SK-N-DZ (cell line): Measurements from ENCODE around the gene ZFAND2A. TPM values are rescaled to one million over a fixed set of nuclear protein-coding genes. Genes with fewer than 3 reads are reported as not detected.
"Not testable (repeated sequence)": the region's sequence is repeated elsewhere in the genome, so short reads cannot be mapped to it uniquely, and the experiment has no call there.

Source experiments
- DNase-seq: peaks from one replicate; pipeline ENCODE4 v3.0.0-alpha.2; 2015; ENCODE audit warnings: low spot score
- polyA plus RNA-seq, 2 experiments: library from polyadenylated mRNA; depleted of rRNA; stranded (reverse); fragments of >200 nt; gene quantifications; 2 replicates each; pipeline ENCODE4 v1.2.3, GENCODE V29; 2014

The ZFAND2A gene, protein sequence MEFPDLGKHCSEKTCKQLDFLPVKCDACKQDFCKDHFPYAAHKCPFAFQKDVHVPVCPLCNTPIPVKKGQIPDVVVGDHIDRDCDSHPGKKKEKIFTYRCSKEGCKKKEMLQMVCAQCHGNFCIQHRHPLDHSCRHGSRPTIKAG
- polyA plus RNA-seq (2014; cell fraction: cytosol; rRNA removed): 19.3 and 25.0 TPM in 2 replicates
- polyA plus RNA-seq (2014; cell fraction: nucleus; rRNA removed): 16.4 and 26.1 TPM in 2 replicates

DNA sequence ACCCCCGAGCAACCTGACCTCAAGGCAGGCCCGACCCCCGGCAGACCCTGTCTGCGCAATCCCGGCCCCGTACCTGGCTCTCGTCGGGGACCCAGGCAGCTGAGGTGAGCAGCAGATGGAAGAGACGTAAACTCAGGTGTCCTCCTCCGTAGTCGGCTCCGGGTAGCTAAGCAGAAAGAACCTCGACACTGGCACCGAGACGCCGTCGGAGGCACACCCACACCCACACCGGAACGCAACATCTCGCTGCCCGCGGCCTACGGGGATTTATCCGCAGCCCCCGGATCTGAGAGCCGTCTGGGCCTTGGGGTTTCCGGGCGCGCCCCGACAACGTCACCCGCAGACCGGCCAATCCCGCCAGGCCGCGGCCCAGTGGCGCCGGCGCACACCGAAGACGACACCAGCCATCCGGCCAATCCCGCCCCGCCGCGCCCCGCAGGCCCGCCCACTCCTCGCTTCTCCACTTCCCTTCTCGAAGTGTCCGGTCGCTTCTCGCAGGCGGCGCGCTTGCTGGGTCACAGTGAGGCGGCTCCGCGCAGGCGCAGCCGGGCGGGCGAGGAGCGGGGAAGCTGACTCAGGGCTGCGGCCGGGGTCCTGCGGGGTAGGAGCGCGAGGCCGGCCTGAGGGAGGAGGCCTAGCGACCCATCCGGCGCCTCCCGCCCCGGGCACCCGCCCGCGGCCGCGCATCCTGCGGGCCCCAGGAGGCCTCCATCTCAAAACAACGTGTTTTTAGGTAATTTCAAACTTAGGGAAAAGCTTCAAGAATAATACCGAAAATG lies at the start of gene ZFAND2A:
Gene ZFAND2A (minus strand): TSS at position 306 of the 779 bp plus-strand sequence. CDS start 1,984 bp downstream, outside the sequence.
- peak; percentile 97 for DNase-seq

DNA sequence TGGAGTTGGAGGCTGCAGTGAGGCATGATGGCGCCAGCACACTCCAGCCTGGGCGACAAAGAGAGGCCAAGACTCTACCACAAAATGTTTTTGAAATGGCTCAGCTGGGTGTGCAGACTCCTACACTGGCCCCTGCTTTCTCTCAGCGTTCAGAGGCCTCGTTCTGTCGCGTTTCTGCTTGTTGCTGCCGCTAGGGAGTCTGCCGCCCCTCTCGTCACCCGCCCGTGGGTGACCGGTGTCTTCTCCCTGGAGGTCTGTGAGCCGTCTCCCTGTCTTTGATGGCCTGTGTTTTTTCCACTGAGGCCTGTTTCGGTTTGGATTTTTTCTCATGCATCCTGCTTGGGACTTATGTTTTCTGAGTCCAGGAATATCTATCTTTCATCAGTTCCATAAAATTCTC lies 49.1 kb upstream of the ZFAND2A start:
- no peak for DNase-seq

DNA sequence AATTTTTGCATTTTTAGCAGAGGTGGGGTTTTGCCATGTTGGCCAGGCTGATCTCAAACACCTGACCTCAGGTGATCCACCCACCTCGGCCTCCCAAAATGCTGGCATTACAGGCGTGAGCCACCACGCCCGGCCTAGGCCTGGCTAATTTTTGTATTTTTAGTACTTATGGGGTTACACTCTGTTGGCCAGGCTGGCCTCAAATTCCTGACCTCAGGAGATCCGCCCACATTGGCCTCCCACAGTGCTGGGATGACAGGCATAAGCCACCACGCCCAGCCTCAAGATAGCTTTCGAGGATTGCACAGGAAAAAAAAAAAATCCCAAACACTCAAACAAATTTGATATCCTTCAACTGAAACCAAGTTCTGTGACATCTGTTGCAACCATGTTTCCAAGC lies 45.7 kb upstream of the ZFAND2A start:
- not testable (repeated sequence) for DNase-seq

DNA sequence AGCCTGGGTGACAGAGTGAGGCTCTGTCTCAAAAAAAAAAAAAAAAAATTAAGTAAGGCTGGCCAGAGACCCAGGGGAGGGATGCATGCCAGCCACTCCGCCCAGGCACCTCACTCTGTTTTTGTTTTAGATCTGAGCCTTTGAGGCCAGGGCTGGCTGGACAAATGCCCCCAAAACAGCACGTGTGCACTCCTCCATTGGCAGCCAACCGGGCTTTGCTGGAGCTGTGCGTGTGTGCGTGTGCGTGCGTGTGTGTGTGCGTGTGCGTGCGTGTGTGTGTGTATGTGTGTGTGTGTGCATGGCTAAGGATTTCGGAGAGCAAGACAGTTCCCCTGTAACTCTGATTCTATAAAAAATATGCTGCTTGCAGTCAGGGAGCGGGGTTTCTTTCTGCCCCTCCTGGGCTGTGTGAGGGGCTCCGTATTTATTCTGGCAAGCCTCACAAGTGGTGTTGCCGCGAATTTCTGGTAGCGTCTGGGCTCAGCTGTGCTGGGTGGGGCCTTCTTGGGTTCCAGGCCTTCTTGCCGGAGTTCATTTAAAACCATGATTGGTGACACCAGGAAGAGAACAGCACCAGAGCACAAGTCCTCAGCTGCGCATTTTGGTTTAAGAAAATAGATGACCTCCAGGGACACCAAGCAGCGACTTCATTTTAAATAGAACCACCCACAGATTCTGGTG lies 44.6 kb upstream of the ZFAND2A start:
- no peak for DNase-seq

DNA sequence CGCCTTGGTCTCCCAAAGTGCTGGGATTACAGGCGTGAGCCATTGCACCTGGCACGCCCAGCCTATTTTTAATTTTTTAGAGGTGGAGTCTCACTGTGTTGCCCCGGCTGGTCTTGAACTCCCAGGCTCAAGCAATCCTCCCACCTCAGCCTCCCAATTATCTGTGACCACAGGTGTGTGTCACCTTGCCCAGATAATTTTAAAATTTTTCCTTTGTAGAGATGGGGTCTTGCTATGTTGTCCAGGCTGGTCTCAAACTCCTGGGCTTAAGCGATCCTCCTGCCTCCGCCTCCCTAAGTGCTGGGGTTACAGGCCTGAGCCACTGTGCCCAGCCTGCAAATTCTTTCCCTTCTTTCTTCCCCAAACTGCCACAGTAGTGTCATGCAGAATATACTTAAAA lies 42.9 kb upstream of the ZFAND2A start:
- not testable (repeated sequence) for DNase-seq

DNA sequence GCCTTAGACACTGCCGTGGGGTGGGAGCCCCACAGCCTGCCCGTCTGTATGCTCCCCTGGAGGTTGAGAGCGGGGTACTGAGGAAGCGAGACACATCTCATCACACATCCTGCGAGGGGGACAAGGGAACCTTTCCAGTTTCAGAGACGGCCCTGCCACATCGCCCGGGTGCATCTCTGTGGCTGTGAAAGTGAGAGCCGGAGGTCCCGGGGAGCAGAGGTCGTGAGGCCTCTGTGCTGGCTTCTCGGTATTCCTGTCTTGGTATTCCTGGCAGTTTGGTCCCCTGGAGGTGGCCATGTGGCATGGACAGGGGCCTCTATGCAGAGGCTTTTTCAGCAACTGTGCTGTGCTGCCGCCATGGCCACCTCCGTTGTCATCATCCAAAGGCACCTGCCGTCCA lies 41.9 kb upstream of the ZFAND2A start:
- DNase-seq: no peak

DNA sequence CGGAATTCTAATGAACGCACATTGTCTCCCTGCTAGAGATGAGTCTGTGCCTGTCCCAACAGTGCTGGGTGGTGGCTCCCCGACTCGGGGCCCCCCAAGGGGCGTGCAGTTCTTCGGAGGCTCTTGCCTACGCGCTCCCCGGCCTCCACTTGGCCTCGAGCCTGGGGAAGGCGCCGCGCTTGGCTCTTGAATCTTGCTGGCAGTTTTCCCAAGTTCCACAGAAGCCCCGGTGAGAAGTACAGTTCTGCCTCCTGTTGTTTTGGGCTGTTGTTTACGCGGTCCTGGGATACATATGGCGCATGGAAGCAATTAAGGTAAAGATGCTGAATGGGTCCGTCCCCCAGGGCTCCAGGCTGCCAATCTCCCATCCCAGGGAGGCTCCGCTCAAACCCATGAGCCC lies 40.0 kb upstream of the ZFAND2A start:
- DNase-seq: no peak

DNA sequence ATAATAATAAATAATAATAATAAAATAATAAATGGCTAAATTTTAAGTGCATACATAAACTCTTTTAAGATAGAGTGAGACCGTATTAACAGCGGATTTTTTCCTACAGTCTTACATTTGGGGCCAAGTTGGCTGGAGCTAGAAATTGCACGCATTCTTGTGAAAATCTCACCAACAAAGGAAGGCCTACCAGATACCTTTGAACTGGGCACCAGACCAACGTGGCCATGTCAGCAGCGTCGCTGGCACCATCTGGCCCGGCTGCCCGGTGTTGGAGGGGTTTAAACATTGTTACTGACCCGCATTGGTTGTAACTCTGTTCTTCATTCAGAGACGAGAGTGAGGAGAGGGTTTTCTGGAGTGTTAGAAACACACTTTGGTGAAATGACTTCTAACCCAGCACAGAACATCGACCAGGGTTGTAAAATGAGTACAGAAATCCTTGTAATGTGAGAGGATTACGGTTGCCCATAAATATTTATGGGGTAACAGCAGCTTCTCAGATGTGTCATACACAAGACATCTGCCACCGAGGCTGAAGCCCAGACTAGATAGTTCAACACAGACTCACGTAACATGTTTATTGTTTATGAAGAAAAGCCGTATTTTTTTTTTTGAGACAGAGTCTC lies 38.1 kb upstream of the ZFAND2A start:
- DNase-seq: no peak

DNA sequence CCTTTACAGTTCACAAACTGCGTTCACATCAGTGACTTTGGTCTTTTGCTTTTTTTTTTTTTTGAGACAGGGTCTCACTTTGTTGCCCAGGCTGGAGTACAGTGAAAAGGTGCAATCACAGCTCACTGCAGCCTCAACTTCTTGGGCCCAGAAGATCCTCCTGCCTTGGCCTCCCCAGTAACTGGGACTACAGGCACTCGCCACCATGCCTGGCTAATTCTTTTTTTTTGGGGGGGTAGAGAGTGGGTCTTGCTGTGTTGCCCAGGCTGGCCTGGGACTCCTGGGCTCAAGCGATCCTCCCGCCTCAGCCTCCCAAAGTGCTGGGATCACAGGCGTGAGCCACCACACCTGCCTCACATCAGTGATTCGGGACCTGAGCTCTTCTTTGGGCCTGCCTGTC lies 37.0 kb upstream of the ZFAND2A start:
- DNase-seq: no peak

DNA sequence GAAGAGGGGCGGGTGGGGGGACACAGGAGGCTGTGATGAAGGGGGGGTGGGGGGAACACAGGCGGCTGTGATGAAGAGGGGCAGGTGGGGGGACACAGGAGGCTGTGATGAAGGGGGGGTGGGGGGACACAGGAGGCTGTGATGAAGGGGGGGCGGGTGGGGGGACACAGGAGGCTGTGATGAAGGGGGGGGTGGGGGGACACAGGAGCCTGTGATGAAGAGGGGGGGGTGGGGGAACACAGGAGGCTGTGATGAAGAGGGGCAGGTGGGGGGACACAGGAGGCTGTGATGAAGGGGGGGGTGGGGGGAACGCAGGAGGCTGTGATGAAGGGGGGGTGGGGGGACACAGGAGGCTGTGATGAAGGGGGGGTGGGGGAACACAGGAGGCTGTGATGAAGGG lies 36.4 kb upstream of the ZFAND2A start:
- DNase-seq: not testable (repeated sequence)

DNA sequence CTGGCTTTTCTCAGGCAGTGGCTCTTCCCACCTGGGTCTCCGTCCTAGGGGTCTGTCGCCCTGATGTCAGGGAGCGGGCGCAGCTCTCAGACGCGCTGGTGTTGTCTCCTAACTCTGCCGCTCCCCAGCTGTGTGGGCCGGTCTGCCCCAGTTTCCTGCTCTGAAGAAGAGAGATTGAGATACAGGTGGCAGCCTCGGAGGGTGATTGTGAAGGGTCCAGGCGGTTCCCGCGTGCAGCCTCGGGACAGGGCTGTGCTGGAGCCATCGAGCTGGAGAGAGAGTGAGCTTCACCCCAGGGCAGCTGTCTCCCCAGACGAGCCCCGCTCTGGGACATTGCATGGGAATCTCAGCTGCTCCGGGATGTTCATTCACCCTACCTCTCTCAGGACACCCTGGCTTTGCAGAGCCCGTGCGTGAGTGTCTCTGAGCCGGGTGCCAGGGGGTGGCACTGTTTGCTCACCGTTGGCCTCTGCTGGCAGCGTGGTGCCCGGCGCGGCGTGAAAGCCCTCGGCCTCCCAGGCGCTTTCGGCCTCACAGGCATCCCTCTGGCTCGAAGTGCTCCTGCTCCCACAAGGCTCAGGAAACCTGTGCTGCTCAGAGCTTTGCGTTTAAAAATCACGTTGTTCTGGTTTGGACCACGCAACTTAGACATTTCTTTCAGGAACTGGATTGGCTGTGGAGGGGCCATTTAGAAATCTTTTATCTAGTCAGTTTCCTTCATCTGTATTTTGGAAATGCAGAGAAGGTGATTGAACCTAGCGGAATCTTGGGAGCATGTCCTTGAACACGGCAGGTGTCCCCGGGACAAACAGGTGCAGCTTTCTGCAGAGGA lies 33.8 kb upstream of the ZFAND2A start:
- DNase-seq: no peak

DNA sequence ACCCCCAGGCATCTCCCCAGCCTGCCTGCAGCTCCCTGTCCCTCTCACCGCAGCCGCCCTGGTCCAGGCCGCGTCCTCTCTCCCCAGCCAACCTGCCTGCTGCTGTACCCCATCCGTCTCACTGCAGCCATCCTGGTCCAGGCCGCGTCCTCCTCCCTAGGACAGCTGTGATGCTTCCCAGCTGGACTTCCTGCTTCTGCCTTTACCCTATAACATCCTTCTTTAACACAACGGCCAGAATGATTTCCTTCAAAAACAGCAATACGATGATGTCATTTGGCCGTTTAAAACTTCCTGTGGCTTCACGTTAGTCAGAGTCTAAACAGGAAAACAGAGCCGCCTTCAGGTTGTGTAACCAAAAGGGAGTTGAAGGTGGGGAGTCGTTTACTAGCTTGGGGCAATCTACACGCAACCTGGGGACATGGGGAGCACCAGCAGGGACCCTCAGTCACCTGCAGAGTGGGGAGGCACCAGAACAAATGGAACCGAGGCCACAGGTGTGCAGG lies 32.2 kb upstream of the ZFAND2A start:
- no peak for DNase-seq

DNA sequence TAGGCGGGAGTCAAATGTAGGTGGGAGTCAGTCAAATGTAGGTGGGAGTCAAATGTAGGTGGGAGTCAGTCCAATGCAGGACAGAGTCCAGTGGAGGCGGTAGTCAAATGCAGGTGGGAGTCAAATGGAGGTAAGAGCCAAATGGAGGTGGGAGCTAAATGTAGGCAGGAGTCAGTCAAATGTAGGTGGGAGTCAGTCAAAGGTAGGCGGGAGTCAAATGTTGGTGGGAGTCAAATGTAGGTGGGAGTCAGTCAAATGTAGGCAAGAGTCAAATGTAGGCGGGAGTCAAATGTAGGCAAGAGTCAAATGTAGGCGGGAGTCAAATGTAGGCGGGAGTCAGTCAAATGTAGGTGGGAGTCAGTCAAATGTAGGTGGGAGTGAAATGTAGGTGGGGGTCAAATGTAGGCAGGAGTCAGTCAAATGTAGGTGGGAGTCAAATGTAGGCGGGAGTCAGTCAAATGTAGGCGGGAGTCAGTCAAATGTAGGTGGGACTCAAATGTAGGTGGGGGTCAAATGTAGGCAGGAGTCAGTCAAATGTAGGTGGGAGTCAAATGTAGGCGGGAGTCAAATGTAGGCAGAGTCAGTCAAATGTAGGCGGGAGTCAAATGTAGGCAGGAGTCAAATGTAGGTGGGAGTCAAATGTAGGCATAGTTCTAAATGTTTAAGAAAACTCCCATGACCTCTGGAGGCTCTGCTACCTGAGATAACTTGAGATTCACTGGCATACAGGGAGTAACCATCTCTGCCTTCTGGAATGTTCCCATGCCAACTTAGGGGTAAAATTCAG lies 30.2 kb upstream of the ZFAND2A start:
- no peak for DNase-seq

DNA sequence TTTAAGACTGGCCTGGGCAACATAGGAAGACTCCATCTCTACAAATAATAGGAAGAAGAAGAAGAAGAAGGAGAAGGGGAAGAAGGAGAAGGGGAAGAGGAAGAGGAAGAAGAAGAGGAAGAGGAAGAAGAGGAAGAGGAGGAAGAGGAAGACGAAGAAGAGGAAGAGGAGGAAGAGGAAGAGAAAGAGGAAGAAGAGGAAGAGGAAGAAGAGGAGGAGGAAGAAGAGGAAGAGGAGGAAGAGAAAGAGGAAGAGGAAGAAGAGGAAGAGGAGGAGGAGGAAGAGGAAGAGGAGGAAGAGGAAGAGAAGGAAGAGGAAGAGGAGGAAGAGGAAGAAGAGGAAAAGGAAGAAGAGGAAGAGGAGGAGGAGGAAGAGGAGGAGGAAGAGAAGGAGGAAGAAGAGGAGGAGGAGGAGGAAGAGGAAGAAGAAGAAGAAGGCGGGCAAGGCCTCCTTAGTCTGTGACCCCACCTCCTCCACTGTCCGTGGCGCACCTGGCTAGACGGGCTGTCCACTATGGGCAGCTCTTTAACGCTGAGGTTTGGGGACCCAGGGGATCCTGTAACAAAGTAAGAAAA lies 28.8 kb upstream of the ZFAND2A start:
- DNase-seq: no peak

DNA sequence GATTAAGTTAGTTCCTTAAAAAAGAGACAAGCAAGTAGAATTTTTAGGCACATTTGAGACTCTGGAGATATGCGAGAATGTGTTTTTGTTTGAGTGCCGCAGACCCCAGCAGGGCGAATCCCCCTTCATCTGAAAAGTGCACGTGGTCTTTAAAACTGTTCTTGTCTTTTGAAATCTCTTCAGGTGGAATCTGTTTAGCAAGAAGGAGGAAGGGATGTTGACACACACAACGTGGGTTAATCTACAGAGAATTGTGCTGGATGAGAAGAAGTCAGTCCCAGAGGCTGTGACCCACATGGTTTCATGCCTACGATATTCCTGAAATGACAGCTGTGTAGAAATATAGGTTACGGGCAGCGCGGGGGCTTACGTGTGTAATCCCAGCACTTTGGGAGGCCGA lies 27.1 kb upstream of the ZFAND2A start:
- no peak for DNase-seq

DNA sequence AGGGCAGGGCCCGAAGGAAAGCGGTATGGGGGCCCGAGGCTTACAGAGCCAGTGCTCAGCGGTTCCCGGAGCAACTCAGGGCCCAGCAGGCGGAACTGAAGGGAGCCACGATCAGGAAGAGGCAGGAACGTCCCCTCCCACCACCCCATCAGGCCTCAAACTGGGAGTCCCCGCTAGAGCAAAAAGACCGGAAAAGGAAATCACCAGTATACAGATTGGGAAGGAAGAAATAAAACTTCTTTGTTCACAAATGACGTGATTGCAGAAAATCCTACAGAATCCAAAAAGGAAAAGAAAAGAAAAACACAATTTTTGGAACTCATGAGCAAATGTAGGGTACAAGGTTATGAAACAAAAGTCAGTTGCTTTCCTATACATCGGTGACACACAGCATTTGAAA lies 21.6 kb upstream of the ZFAND2A start:
- DNase-seq: no peak

DNA sequence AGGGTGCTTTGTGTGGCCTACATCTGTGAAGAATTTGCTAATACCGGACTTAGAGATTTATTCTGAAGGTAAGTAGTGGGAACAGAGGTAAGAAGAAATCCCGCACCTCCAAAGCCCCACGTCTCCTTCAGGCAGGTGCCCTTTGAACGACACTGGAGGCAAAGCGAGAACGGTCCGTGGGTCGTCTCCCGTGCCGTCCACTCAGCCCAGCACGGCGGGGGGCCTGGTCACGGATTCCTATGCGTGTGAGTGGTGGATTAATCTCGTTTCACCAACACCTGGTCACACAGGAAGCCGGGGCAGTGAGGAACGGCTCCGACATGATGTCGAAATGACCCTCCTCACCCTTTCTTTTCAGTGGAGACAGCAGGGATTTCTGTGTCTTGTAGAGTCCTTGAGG lies 21.0 kb upstream of the ZFAND2A start:
- DNase-seq: no peak

DNA sequence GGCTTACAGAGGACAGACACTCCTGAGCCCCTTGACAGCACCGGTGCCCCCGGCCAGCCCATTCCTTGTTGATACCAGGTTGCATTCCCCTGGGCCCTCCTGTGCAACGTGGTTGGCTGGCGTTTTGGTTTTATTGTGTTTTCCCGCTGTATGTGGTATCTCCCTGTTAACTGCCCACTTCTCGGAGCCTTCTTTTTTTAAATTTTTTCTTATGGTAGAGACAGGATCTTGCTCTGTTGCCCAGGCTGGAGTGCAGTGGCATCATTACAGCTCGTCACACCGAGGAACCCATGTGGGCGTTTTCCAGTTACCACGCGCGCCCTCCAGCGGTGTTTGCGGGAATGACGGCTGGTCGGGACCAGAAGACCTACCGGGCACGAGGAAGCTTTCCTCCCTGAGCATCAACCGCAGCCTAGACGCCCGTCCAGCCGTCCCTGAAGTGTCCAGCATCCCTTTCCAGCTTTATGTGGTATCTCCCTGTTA lies 16.9 kb upstream of the ZFAND2A start:
- DNase-seq: peak; percentile 60

DNA sequence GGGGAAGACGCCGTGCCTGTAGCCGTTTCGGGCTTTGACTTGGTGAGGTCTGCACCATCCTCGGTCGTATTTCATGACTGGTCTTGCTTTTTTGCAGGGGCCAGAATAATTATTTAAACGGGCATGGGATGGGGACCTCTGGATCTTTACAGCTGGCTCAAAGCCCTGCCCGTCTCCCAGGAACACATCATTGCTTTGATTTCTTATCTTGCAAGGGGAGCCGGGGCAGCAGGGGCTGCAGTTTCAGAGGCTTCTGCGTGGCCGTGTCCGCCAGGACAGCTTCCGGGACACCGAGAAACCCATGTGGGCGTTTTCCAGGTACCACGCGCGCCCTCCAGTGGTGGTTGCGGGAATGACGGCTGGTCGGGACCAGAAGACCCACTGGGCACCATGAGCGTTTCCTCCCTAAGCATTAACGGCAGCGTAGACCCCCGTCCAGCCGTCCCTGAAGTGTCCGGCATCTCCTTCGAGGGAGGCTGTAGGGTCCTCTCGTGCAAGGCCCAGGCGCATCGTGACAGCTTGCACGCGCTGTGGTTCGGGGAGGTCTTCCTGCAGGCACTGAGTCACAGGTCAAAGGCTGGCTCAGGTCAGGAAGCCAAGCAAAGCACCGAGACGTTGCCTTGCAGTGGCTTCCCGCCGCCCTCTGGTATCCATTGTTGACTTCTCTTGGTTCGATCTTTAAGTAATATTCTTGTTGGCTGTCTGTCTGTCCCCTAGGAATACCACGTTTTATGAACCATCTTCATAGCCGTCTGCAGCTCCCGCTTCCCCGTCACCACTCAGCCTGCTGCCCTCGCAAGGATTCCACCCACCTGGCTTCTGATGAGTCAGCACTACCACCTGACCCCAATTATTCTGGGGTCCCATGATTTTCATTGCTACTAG lies 16.2 kb upstream of the ZFAND2A start:
- peak; percentile 85 for DNase-seq
